ENCODE results near the gene GIT1. TPM values are rescaled to one million over a fixed set of nuclear protein-coding genes. Genes with fewer than 3 reads are reported as not detected.

GIT1 gene
- total RNA-seq, 1 donor from 2014 or later, result 54.9 TPM

DNA sequence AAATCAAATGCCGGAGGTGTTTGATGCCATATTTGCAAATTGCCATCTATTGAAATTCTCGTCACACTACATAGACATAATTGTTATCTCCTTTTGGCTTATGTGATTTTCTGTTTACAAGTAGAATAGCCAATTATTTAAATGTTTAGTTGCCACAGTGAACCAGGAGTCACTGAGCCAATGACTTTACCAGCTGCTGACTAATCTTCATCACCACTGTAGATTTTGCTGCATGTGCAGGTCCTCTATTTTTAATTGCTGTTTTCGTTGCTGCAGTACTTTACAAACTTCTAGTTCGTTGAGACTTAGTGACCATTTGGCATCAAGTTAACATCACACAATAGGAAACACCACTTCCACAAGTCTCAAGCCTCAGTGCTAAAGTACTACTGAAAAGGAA lies 45.4 kb downstream of the GIT1 start:
- TF ChIP-seq, protein P1, sequence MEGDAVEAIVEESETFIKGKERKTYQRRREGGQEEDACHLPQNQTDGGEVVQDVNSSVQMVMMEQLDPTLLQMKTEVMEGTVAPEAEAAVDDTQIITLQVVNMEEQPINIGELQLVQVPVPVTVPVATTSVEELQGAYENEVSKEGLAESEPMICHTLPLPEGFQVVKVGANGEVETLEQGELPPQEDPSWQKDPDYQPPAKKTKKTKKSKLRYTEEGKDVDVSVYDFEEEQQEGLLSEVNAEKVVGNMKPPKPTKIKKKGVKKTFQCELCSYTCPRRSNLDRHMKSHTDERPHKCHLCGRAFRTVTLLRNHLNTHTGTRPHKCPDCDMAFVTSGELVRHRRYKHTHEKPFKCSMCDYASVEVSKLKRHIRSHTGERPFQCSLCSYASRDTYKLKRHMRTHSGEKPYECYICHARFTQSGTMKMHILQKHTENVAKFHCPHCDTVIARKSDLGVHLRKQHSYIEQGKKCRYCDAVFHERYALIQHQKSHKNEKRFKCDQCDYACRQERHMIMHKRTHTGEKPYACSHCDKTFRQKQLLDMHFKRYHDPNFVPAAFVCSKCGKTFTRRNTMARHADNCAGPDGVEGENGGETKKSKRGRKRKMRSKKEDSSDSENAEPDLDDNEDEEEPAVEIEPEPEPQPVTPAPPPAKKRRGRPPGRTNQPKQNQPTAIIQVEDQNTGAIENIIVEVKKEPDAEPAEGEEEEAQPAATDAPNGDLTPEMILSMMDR (IDR thresholded peaks at IDR 0.05; ENCODE audit: unreplicated experiment), result no peak
- Mint-ChIP-seq H3K4me3 (ENCODE audit: low read depth) (no peak overlapping the region), H3K4me1 (ENCODE audit: low read depth) (peaks cover 7% of the 10 kb centered on the region), H3K27me3 (no peaks in the 10 kb centered on the region), H3K9me3 (ENCODE audit: low read depth) (no peaks in the 10 kb centered on the region), H3K27ac (no peak overlapping the region), H3K36me3 (ENCODE audit: insufficient read depth) (peaks cover 26% of the 10 kb centered on the region)
- DNase-seq (ENCODE audit: low spot score, unreplicated experiment), result no peak

DNA sequence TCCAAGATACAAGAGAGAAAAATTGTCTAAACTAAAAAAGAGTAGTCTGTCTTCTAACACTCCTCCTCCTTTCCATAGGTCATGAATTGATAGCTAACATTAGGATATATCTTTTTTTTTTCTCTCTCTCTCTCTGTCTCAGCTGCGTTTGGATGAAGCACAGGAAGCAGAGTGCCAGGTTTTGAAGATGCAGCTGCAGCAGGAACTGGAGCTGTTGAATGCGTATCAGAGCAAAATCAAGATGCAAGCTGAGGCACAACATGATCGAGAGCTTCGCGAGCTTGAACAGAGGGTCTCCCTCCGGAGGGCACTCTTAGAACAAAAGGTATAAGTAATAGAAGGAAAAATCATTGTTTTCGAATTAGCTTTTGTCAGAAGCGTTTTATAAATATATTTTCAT lies 55.5 kb downstream of the GIT1 start:
- no peak for DNase-seq (ENCODE audit: low spot score, unreplicated experiment)
- TF ChIP-seq, protein P1 (IDR thresholded peaks at IDR 0.05; ENCODE audit: unreplicated experiment), result no peak
- Mint-ChIP-seq H3K27ac (no peak overlapping the region), H3K4me1 (ENCODE audit: low read depth) (no peaks in the 10 kb centered on the region), H3K9me3 (ENCODE audit: low read depth) (no peaks in the 10 kb centered on the region), H3K4me3 (ENCODE audit: low read depth) (no peak overlapping the region), H3K36me3 (ENCODE audit: insufficient read depth) (peaks cover 36% of the 10 kb centered on the region), H3K27me3 (no peaks in the 10 kb centered on the region)

DNA sequence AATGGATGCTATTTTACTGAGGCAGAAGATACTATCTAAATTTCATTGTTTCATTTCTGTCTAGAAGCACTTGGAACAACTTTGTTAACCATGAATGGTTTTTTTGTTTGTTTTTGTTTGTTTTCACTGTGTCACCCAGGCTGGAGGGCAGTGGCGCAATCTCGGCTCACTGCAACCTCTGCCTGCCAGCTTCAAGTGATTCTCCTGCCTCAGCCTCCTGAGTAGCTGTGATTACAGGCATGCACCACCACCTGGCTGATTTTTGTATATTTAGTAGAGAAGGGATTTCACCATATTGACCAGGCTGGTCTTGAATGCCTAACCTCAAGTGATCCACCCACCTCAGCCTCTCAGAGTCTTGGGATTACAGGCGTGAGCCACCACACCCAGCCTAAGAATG lies 63.1 kb downstream of the GIT1 start:
- Mint-ChIP-seq H3K27ac (no peak overlapping the region), H3K36me3 (ENCODE audit: insufficient read depth) (peaks cover 17% of the 10 kb centered on the region), H3K4me1 (ENCODE audit: low read depth) (no peaks in the 10 kb centered on the region), H3K4me3 (ENCODE audit: low read depth) (no peak overlapping the region), H3K9me3 (ENCODE audit: low read depth) (no peaks in the 10 kb centered on the region), H3K27me3 (no peaks in the 10 kb centered on the region)
- no peak for DNase-seq (ENCODE audit: low spot score, unreplicated experiment)
- TF ChIP-seq, protein P1 (IDR thresholded peaks at IDR 0.05; ENCODE audit: unreplicated experiment), result no peak

DNA sequence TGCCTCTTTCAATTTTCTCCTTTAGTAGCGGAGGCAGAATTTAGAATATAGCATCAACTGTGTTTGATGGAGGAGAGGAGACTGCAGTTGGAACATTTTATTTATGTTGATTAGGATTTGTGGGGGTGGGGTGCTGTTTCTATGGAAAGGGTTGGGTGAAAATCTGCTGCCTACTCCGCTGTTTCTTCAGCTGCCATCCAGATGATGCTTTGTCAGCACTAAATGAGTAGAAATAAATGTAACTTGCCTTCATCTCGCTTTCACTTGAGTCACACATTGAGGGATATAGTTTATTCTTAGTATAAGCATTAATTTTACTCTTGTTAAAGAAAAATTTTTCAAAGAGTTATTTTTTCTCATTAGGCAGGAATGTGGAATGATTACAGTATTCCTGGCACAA lies 64.8 kb downstream of the GIT1 start:
- Mint-ChIP-seq H3K4me1 (ENCODE audit: low read depth) (no peaks in the 10 kb centered on the region), H3K36me3 (ENCODE audit: insufficient read depth) (peaks cover 13% of the 10 kb centered on the region), H3K4me3 (ENCODE audit: low read depth) (no peak overlapping the region), H3K27ac (no peak overlapping the region), H3K9me3 (ENCODE audit: low read depth) (no peaks in the 10 kb centered on the region), H3K27me3 (no peaks in the 10 kb centered on the region)
- DNase-seq (ENCODE audit: low spot score, unreplicated experiment), result no peak
- TF ChIP-seq, protein P1 (IDR thresholded peaks at IDR 0.05; ENCODE audit: unreplicated experiment), result no peak

Other genes with a start within 250 kb of the GIT1 start
- 89.1 and 90.3 TPM in 2 replicates for gene TAOK1, start 199.3 kb downstream of the GIT1 start, total RNA-seq
- gene ABHD15, start 22.6 kb downstream of the GIT1 start, total RNA-seq, result 5.3 and 5.4 TPM in 2 replicates
- 39.7 and 40.2 TPM in 2 replicates for gene TP53I13, start 20.9 kb downstream of the GIT1 start, total RNA-seq
- 22.8 and 27.5 TPM in 2 replicates for gene ANKRD13B, start 3.5 kb upstream of the GIT1 start, total RNA-seq
- 0.27 TPM in 1 of 2 replicates, not detected in the other for gene CORO6, start 33.3 kb upstream of the GIT1 start, total RNA-seq

Data from progenitor cell of endocrine pancreas (in vitro differentiated cells).